ENCODE results near the gene ASIC2. TPM values are rescaled to one million over a fixed set of nuclear protein-coding genes. Genes with fewer than 3 reads are reported as not detected.

Gene ASIC2
- total RNA-seq, 1 donor from 2014 or later, result 0.36 TPM

- H3K4me1 ChIP-seq (ENCODE audit: insufficient read depth, low read length), result no peaks in the 10 kb centered on the region
- no peak overlapping the region for H3K4me3 ChIP-seq (ENCODE audit: insufficient read depth, low read depth, low read length)
- no peaks in the 10 kb centered on the region for H3K36me3 ChIP-seq (ENCODE audit: insufficient read depth, low read length)
- no peak for FAIRE-seq
- no peak overlapping the region for H3K4me3 Mint-ChIP-seq (ENCODE audit: unreplicated experiment)
- no peak overlapping the region for H3K27ac Mint-ChIP-seq (ENCODE audit: unreplicated experiment)
- peaks cover 13% of the 10 kb centered on the region for H3K27me3 Mint-ChIP-seq (ENCODE audit: low read depth, unreplicated experiment)
- H3K79me2 ChIP-seq (ENCODE audit: insufficient read depth, low read length), result no peaks in the 10 kb centered on the region
- no peak for DNase-seq (ENCODE audit: low read depth)
- TF ChIP-seq CTCF (IDR thresholded peaks at IDR 0.05; ENCODE audit: insufficient read depth, low read depth, low read length) (no peak), EZH2 (IDR thresholded peaks at IDR 0.05; ENCODE audit: insufficient read depth, low read length) (no peak)
- no peak overlapping the region for H3K9ac ChIP-seq (ENCODE audit: low read length)
- H3K9me3 ChIP-seq (ENCODE audit: insufficient read depth, low read depth, low read length), result no peaks in the 10 kb centered on the region
- no peaks in the 10 kb centered on the region for H3K36me3 Mint-ChIP-seq (ENCODE audit: low read depth, unreplicated experiment)
- H4K20me1 ChIP-seq (ENCODE audit: insufficient read depth, low read length), result no peaks in the 10 kb centered on the region
- peaks cover 4% of the 10 kb centered on the region for H3K27me3 ChIP-seq (ENCODE audit: insufficient read depth, low read length)
- no peak overlapping the region for H3K27ac ChIP-seq (ENCODE audit: low read depth, low read length)
- peaks cover 4% of the 10 kb centered on the region for H3K4me1 Mint-ChIP-seq (ENCODE audit: low read depth, unreplicated experiment)
- H3K4me2 ChIP-seq (ENCODE audit: low read length), result no peak overlapping the region
- no peak overlapping the region for H2AFZ ChIP-seq (ENCODE audit: low read depth, low read length)
- peaks cover 2% of the 10 kb centered on the region for H3K9me3 Mint-ChIP-seq (ENCODE audit: unreplicated experiment)
These were observed 285.9 kb downstream of the ASIC2 start for GRCh38 chr17:33007186-33007585.

- H3K27me3 ChIP-seq (ENCODE audit: insufficient read depth, low read length), result peaks cover 5% of the 10 kb centered on the region
- TF ChIP-seq EZH2 (IDR thresholded peaks at IDR 0.05; ENCODE audit: insufficient read depth, low read length), result no peak
- no peak for TF ChIP-seq CTCF (IDR thresholded peaks at IDR 0.05; ENCODE audit: insufficient read depth, low read depth, low read length)
- Mint-ChIP-seq H3K27me3 (ENCODE audit: low read depth, unreplicated experiment) (peaks cover 12% of the 10 kb centered on the region), H3K4me3 (ENCODE audit: unreplicated experiment) (no peak overlapping the region), H3K4me1 (ENCODE audit: low read depth, unreplicated experiment) (peaks cover 4% of the 10 kb centered on the region), H3K27ac (ENCODE audit: unreplicated experiment) (no peak overlapping the region), H3K9me3 (ENCODE audit: unreplicated experiment) (peaks cover 2% of the 10 kb centered on the region), H3K36me3 (ENCODE audit: low read depth, unreplicated experiment) (no peaks in the 10 kb centered on the region)
- H3K27ac ChIP-seq (ENCODE audit: low read depth, low read length), result no peak overlapping the region
- no peaks in the 10 kb centered on the region for H3K36me3 ChIP-seq (ENCODE audit: insufficient read depth, low read length)
- H3K4me3 ChIP-seq (ENCODE audit: insufficient read depth, low read depth, low read length), result no peak overlapping the region
- FAIRE-seq (no peak), DNase-seq (ENCODE audit: low read depth) (no peak)
- no peaks in the 10 kb centered on the region for H3K9me3 ChIP-seq (ENCODE audit: insufficient read depth, low read depth, low read length)
- no peak overlapping the region for H3K9ac ChIP-seq (ENCODE audit: low read length)
- no peaks in the 10 kb centered on the region for H4K20me1 ChIP-seq (ENCODE audit: insufficient read depth, low read length)
- peaks cover 2% of the 10 kb centered on the region for H3K4me1 ChIP-seq (ENCODE audit: insufficient read depth, low read length)
- H3K79me2 ChIP-seq (ENCODE audit: insufficient read depth, low read length), result no peaks in the 10 kb centered on the region
- no peak overlapping the region for H2AFZ ChIP-seq (ENCODE audit: low read depth, low read length)
- no peak overlapping the region for H3K4me2 ChIP-seq (ENCODE audit: low read length)
These were observed 290.8 kb downstream of the ASIC2 start for GRCh38 chr17:33002246-33002645.

- H3K4me3 ChIP-seq (ENCODE audit: insufficient read depth, low read depth, low read length), result no peak overlapping the region
- no peaks in the 10 kb centered on the region for H3K9me3 Mint-ChIP-seq (ENCODE audit: unreplicated experiment)
- H3K4me1 Mint-ChIP-seq (ENCODE audit: low read depth, unreplicated experiment), result peaks cover 4% of the 10 kb centered on the region
- no peaks in the 10 kb centered on the region for H4K20me1 ChIP-seq (ENCODE audit: insufficient read depth, low read length)
- peaks cover 2% of the 10 kb centered on the region for H3K4me1 ChIP-seq (ENCODE audit: insufficient read depth, low read length)
- no peak overlapping the region for H3K27ac ChIP-seq (ENCODE audit: low read depth, low read length)
- no peak overlapping the region for H3K9ac ChIP-seq (ENCODE audit: low read length)
- DNase-seq (ENCODE audit: low read depth) (peak; percentile 8), FAIRE-seq (no peak)
- H3K4me2 ChIP-seq (ENCODE audit: low read length), result peak overlapping the region; percentile 53
- peak overlapping the region; percentile 48 for H2AFZ ChIP-seq (ENCODE audit: low read depth, low read length)
- H3K36me3 ChIP-seq (ENCODE audit: insufficient read depth, low read length), result no peaks in the 10 kb centered on the region
- TF ChIP-seq EZH2 (IDR thresholded peaks at IDR 0.05; ENCODE audit: insufficient read depth, low read length) (no peak), CTCF (IDR thresholded peaks at IDR 0.05; ENCODE audit: insufficient read depth, low read depth, low read length) (no peak)
- H3K79me2 ChIP-seq (ENCODE audit: insufficient read depth, low read length), result no peaks in the 10 kb centered on the region
- H3K9me3 ChIP-seq (ENCODE audit: insufficient read depth, low read depth, low read length), result no peaks in the 10 kb centered on the region
- H3K27ac Mint-ChIP-seq (ENCODE audit: unreplicated experiment), result peak overlapping the region; percentile 72
- no peak overlapping the region for H3K4me3 Mint-ChIP-seq (ENCODE audit: unreplicated experiment)
- H3K36me3 Mint-ChIP-seq (ENCODE audit: low read depth, unreplicated experiment), result no peaks in the 10 kb centered on the region
- H3K27me3 ChIP-seq (ENCODE audit: insufficient read depth, low read length), result peaks cover 5% of the 10 kb centered on the region
- peaks cover 13% of the 10 kb centered on the region for H3K27me3 Mint-ChIP-seq (ENCODE audit: low read depth, unreplicated experiment)
These were observed 294.2 kb downstream of the ASIC2 start for GRCh38 chr17:32998887-32999228.

Data from astrocyte (in vitro differentiated cells and primary cell).